Skin of body (tissue), 2 donors: Measurements from ENCODE around the gene WWTR1. TPM values are rescaled to one million over a fixed set of nuclear protein-coding genes. Genes with fewer than 3 reads are reported as not detected.

Experiments
- DNase-seq: peaks from one replicate; lab custom pipeline; 2025; lab: John Stamatoyannopoulos, UW
- total RNA-seq: library from RNA; depleted of rRNA; stranded (reverse); fragments of >200 nt; gene quantifications from one replicate; pipeline ENCODE4 v1.2.3, GENCODE V29; 2014

The WWTR1 gene
- total RNA-seq, 1 donor from 2014 or later = 83.2 TPM

GRCh38 chr3:149625795-149626194 lies 32.0 kb downstream of the WWTR1 start:
- DNase-seq = no peak

GRCh38 chr3:149623824-149624223 lies 34.0 kb downstream of the WWTR1 start:
- DNase-seq = no peak

GRCh38 chr3:149621218-149622005 lies 36.4 kb downstream of the WWTR1 start:
- no peak for DNase-seq

GRCh38 chr3:149620291-149621020 lies 37.4 kb downstream of the WWTR1 start:
- no peak for DNase-seq

- DNase-seq = no peak
Measured at GRCh38 chr3:149619136-149619535, 38.7 kb downstream of the WWTR1 start.

GRCh38 chr3:149618151-149619123 lies 39.4 kb downstream of the WWTR1 start:
- no peak for DNase-seq

- DNase-seq = no peak
Measured at GRCh38 chr3:149615731-149616221, 42.0 kb downstream of the WWTR1 start.

- DNase-seq = peak; percentile 74
Measured at GRCh38 chr3:149613988-149614387, 43.8 kb downstream of the WWTR1 start.

GRCh38 chr3:149612456-149612855 lies 45.4 kb downstream of the WWTR1 start:
- DNase-seq = peak; percentile 26

- no peak for DNase-seq
Measured at GRCh38 chr3:149611149-149611548, 46.7 kb downstream of the WWTR1 start.

GRCh38 chr3:149610351-149611105 lies 47.3 kb downstream of the WWTR1 start:
- no peak for DNase-seq

- DNase-seq = no peak
Measured at GRCh38 chr3:149609595-149609994, 48.2 kb downstream of the WWTR1 start.

GRCh38 chr3:149608987-149609386 lies 48.8 kb downstream of the WWTR1 start:
- DNase-seq = no peak

- no peak for DNase-seq
Measured at GRCh38 chr3:149605902-149606301, 51.9 kb downstream of the WWTR1 start.

GRCh38 chr3:149604125-149604875 lies 53.5 kb downstream of the WWTR1 start:
- DNase-seq = no peak

GRCh38 chr3:149603126-149604074 lies 54.4 kb downstream of the WWTR1 start:
- DNase-seq = peak; percentile 27

GRCh38 chr3:149600634-149601033 lies 57.2 kb downstream of the WWTR1 start:
- DNase-seq = no peak

GRCh38 chr3:149599236-149599635 lies 58.6 kb downstream of the WWTR1 start:
- DNase-seq = no peak
